Measurements from ENCODE around the gene NCAPD2.
"Not testable (repeated sequence)": the region's sequence is repeated elsewhere in the genome, so short reads cannot be mapped to it uniquely, and the experiment has no call there.

NCAPD2 gene

GRCh38 chr12:6478416-6478815, 15.5 kb upstream of the NCAPD2 start:
- no peak overlapping the region for H3K4me3 ChIP-seq (ENCODE audit: control insufficient read depth, low read depth, low read length)
- DNase-seq (ENCODE audit: low read depth): peak; percentile 44
- no peak for TF ChIP-seq CTCF (conservative IDR thresholded peaks at IDR 0.05; ENCODE audit: control insufficient read depth, insufficient read depth, low read depth, low read length)

- no peak for DNase-seq (ENCODE audit: low read depth)
- no peak overlapping the region for H3K4me3 ChIP-seq (ENCODE audit: control insufficient read depth, low read depth, low read length)
- TF ChIP-seq CTCF (conservative IDR thresholded peaks at IDR 0.05; ENCODE audit: control insufficient read depth, insufficient read depth, low read depth, low read length): no peak
Measured at GRCh38 chr12:6488240-6488639, 5.7 kb upstream of the NCAPD2 start.

DNA sequence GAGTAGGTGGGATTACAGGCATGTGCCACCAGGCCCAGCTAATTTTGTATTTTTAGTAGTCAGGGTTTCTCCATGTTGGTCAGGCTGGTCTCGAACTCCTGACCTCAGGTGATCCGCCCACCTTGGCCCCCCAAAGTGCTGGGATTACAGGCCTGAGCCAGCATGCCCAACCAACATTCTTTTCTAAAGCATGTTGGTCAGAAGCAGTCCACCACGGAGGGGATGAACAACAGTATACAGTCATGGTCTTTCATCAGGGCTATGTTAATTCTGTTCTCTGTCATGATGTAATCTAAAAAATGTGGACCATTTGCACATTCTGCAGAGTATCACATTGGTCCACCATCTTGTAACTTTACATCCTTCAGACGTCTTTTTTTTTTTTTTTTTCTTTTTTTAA, 4.5 kb upstream of the NCAPD2 start:
- DNase-seq (ENCODE audit: low read depth): peak; percentile 12
- no peak overlapping the region for H3K4me3 ChIP-seq (ENCODE audit: control insufficient read depth, low read depth, low read length)
- TF ChIP-seq CTCF (conservative IDR thresholded peaks at IDR 0.05; ENCODE audit: control insufficient read depth, insufficient read depth, low read depth, low read length): no peak

GRCh38 chr12:6490673-6491072, 3.2 kb upstream of the NCAPD2 start:
- not testable (repeated sequence) for DNase-seq (ENCODE audit: low read depth); H3K4me3 ChIP-seq (ENCODE audit: control insufficient read depth, low read depth, low read length)

DNA sequence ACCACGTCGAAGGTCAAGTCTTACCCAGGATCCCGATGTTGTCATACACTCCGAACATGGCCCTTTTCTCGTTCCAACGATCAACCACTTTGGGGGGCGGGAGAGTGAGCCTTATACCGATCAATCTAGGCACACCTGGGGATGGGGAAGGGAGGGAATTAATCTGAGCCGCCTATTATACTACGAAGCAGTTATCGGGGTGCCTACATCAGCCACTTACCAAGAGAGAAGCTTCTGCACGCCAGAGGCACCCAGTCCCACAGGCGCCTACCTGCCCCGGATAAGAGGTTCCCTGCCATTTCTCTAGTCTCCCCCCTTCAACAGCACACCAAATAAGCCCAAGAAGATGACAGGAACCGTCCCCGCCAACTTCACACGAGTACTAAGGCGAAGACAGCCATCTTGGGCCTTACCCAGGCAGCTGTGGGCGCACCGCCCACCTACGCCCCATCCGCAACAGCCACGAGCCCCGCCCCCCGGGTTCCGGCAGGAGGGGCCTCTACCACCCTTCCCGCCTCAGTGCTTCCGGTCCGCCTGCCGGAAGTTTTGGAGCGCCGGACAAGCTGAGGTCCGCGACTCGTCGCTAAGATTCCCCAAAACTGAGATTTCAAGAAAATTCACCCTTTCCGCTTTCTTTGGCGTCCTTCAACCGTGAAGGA, 935 bp upstream of the NCAPD2 start, which contains the start of gene MRPL51:
TSS of gene MRPL51 (minus strand) at position 425 of the 659 bp plus-strand sequence. CDS start at position 299, 126 bp downstream.
- no peak for TF ChIP-seq CTCF (conservative IDR thresholded peaks at IDR 0.05; ENCODE audit: control insufficient read depth, insufficient read depth, low read depth, low read length)
- DNase-seq (ENCODE audit: low read depth): peak; percentile 89
- H3K4me3 ChIP-seq (ENCODE audit: control insufficient read depth, low read depth, low read length): peak within 1 kb of the TSS; percentile 95

DNA sequence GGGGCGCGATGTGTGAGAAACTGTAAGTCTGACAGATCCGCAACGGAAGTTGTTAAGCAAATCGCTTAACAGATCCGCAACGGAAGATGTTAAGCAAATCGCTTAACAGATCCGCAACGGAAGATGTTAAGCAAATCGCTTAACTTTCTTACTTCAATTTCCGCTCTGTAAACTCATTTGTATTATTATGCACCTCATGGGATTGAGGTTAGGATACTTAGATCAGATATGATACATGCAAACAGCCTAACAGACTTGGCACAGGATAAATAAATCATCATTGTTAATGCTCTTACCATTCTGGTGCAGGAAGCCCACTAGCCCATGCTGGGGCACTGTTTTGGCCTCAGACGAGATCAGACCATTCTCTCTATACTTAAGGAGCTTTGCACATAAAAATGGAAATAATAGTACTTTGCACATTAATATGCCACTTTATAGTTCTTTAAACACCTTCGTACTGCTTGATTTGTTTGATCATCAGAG, 399 bp downstream of the NCAPD2 start:
- peak; percentile 7 for TF ChIP-seq CTCF (conservative IDR thresholded peaks at IDR 0.05; ENCODE audit: control insufficient read depth, insufficient read depth, low read depth, low read length)
- DNase-seq (ENCODE audit: low read depth): no peak
- H3K4me3 ChIP-seq (ENCODE audit: control insufficient read depth, low read depth, low read length): peak overlapping the region; percentile 95

DNA sequence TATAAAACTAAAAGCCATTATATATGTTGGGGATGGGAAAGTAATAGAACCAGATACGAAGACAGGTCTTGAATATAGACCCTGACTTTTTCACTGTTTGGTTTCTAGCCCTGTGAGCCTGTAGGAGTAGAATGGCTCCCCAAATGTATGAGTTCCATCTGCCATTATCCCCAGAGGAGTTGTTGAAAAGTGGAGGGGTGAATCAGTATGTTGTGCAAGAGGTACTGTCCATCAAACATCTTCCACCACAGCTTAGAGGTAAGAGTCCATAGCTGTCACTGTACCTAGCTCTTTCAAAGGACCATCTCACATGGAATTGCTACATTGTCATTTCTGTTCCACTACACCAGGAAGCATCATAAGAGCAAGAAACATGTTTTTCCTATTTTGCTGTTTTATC, 1.1 kb downstream of the NCAPD2 start:
- peak overlapping the region; percentile 95 for H3K4me3 ChIP-seq (ENCODE audit: control insufficient read depth, low read depth, low read length)
- TF ChIP-seq CTCF (conservative IDR thresholded peaks at IDR 0.05; ENCODE audit: control insufficient read depth, insufficient read depth, low read depth, low read length): no peak
- DNase-seq (ENCODE audit: low read depth): peak; percentile 41

DNA sequence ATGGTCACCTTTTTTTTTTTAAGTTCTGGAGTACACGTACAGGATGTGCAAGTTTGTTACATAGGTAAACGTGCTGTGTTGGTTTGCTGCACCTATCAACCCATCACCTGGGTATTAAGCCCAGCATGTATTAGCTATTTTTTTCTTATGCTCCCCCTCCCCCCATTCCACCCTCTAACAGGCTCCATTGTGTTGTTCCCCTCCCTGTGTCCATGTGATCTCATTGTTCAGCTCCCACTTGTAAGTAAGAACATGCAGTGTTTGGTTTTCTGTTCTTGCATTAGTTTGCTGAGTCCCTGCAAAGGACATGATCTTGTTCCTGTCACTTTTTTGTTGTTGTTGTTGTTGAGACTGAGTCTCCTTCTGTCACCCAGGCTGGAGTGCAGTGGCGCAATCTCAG, 3.4 kb downstream of the NCAPD2 start:
- DNase-seq (ENCODE audit: low read depth); H3K4me3 ChIP-seq (ENCODE audit: control insufficient read depth, low read depth, low read length): not testable (repeated sequence)
